VCaP (cell line): ENCODE results near the gene ASAP2.

Experiments used
- H3K27ac ChIP-seq: fragments of 450-650 bp; 2 replicates; pipeline ENCODE4 v1.5.1; 2017
- TF ChIP-seq, protein P1 (sequence below): fragments of 450-650 bp; conservative IDR thresholded peaks from 2 replicates; pipeline ENCODE4 v1.5.1; 2017; ENCODE audit warnings: mild to moderate bottlenecking, moderate library complexity

Gene ASAP2

DNA sequence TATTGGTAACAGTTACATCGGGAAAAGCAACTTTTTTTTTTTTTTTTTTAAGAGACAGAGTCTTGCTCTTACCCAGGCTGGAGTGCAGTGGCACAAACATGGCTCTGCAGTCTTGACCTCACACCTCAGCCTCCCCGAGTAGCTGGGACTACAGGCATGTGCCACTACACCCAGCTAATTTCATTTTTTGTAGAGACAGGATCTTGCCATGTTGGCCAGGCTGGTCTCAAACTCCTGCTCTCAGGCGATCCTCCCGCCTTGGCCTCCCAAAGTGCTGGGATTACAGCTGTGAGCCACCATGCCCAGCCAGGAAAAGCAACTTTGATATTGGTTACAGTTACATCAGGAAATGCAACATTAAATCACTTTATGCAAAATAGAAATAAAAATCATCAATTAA is 212.1 kb downstream of the ASAP2 start:
- no peak overlapping the region for H3K27ac ChIP-seq
- TF ChIP-seq, protein P1, sequence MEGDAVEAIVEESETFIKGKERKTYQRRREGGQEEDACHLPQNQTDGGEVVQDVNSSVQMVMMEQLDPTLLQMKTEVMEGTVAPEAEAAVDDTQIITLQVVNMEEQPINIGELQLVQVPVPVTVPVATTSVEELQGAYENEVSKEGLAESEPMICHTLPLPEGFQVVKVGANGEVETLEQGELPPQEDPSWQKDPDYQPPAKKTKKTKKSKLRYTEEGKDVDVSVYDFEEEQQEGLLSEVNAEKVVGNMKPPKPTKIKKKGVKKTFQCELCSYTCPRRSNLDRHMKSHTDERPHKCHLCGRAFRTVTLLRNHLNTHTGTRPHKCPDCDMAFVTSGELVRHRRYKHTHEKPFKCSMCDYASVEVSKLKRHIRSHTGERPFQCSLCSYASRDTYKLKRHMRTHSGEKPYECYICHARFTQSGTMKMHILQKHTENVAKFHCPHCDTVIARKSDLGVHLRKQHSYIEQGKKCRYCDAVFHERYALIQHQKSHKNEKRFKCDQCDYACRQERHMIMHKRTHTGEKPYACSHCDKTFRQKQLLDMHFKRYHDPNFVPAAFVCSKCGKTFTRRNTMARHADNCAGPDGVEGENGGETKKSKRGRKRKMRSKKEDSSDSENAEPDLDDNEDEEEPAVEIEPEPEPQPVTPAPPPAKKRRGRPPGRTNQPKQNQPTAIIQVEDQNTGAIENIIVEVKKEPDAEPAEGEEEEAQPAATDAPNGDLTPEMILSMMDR: no peak

DNA sequence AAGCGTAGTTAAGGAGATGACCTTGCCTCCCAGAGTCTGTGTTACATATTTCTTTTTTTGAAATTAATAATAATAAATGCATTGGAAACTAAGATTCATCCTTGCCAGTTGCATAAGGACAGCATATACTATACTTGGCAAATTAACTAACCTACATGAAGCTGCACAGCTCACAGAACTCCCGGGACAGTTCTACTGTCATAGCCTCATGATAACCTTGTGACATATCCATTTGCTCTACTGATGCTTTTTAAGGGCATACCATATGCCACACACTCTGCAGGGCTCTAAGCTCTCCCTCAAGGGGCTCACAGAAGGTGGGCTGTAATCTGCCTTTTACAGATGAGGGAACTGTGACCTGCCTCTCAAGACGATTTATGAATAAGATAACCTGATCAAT is 212.9 kb downstream of the ASAP2 start:
- TF ChIP-seq, protein P1: no peak

DNA sequence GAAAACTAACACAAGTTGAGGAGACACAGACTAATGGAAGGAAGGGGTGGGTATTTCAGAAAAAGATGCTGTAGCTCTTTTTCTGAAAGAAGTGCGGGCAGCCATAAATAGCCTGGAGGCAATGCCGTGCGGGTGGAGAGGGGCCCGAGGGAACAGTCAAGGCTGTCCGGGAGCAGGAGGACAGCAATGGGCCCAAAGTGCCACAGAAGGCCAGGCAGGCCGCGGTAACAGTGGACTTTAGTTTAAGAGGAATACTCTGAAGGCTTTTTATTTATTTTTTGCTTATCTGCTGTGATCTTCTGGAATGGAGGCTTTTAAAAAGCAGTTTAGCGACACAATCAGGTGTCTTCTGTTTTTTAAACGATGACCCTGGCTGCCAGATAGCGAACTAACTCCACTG is 213.9 kb downstream of the ASAP2 start:
- TF ChIP-seq, protein P1: no peak
- peak overlapping the region; percentile 50 for H3K27ac ChIP-seq

More for the DNA sequence above, 212.9 kb downstream of the ASAP2 start:
- H3K27ac ChIP-seq: peak overlapping the region; percentile 50

DNA sequence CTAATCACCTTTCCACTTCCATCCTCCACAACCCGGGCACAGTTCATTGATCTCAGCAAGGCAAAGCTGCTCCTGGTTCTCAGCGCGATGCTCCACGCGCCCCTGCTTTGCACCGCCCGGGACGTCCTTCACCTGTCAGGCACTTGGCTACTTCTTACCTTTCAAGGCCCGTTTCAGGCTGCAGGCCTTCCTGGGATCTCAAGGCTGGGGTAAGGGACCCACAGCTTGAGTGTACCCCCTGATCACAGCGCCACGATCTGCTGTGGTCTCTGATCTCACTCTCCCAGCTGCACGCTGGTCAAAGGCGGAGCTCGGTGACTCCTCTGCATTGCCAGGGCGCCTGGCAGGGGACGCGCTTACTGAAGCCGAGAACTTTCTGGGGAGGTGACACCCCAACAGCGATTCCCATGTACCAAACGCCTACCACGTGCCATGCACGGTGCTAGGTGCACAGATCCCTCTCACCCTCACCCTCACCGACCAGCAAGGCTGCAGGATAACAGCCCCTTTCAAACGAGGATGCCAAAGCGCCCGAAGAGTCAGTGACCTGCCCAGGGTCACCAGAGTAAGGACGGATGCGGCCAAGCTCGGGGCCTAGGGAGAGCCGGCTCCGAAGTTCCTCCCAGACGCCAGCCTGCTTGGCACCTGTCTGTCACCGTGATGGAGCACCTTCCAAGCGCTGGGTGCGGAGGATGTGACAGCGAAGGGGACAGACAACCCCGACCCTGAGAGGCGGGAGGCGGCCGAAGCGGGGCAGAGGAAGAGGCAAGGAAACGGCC is 215.9 kb downstream of the ASAP2 start:
- TF ChIP-seq, protein P1: no peak
- H3K27ac ChIP-seq: peak overlapping the region; percentile 85

DNA sequence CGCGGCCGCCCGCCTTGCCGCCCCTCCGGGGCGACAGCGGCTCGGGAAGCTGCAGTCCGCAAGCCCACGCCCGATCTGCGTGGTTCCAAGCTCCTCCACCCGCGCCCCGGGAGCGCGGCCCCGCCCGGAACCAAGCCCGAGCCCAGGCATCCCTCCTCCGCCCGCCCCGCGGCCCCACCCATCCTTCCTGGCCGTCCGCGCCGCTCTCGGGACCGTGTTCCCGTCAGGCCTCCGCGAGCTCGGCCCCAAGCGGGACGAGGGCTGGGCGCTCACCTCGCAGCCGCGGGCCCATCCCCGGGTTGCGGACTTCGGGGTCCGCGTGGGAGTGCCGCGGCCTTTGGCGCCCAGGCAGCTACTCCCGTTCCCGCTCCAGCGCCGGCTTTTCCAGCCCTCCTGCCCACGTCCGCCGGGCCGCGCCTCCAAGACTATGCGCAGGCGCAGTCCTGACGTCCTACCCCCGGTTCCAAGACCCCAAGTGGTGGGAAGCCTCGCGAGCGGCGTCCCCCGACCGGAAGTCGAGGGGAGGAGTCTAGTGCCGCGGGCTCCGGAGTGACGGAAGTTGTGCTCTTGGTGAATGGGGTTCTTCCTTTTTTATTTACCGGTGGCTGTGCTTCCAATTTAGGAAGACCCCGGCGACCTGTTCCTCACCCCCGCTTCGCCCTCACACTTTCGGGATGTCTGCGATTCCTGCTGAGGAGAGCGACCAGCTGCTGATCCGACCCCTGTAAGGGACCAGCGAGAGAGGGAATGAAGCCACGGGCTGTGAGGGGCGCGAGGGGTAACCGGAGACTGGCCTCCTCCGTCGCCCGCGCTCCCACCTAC is 216.7 kb downstream of the ASAP2 start, which contains the start of the genes CPSF3 and ITGB1BP1:
Gene CPSF3 (plus strand): TSS at position 555 of the 822 bp plus-strand sequence. CDS start 120 bp downstream, at position 675.
Gene ITGB1BP1 (minus strand): TSS at position 429 of the 822 bp plus-strand sequence. CDS start 4,831 bp downstream, outside the sequence.
- peak within 1 kb of the TSS; percentile 85 for H3K27ac ChIP-seq
- TF ChIP-seq, protein P1: no peak

DNA sequence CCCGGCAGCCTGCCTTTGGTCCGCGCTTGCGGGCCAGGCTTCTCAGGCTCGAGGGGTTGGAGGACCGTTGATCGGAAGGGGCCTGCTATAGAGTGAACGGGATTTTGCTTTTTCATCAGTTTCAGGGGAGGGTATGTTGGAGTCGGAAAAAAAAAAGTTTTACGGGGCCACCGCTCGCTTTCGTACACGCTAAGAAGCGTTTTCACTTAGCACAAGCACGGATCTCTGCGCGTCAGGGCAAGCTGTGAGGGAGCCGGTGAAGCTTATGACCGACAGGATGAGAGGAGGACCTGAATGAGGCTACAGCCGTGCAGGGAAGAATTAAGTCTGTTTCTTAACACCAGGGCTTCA is 217.3 kb downstream of the ASAP2 start:
- TF ChIP-seq, protein P1: no peak

More for the DNA sequence above, 217.3 kb downstream of the ASAP2 start:
- H3K27ac ChIP-seq: peak overlapping the region; percentile 85
